Kidney capillary endothelial cell (primary cell): ENCODE results near the gene CNTROB.
A peak's percentile ranks its signal among the peaks of the same experiment; 100 is the strongest.

ENCODE experiments used
- DNase-seq: peaks from one replicate; pipeline ENCODE4 v3.0.0-alpha.2; 2018; ENCODE audit warnings: low spot score

CNTROB gene

GRCh38 chr17:7989781-7990655, 58.0 kb downstream of the CNTROB start:
- DNase-seq: peak; percentile 38

- no peak for DNase-seq
These were observed 60.5 kb downstream of the CNTROB start for GRCh38 chr17:7992516-7992915.

DNA sequence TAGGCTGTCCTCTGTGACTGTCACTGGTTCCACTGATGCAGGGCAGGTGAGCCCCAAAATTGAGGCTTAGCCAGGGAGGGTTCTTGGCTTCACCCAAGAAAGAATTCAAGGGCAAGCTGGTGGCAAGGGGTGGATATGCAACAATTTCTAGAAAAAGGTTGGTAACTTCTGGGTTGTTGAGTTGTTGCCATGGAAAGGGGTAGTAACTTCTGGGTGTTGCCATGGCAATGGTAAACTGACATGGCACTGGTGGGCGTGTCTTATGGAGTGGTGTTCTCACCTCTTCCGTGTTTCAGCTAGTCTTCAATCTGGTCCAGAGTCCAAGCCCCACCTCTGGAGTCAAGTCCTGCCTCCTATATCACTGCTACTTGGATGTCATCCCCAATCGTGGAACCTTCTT, 60.9 kb downstream of the CNTROB start:
- no peak for DNase-seq

DNA sequence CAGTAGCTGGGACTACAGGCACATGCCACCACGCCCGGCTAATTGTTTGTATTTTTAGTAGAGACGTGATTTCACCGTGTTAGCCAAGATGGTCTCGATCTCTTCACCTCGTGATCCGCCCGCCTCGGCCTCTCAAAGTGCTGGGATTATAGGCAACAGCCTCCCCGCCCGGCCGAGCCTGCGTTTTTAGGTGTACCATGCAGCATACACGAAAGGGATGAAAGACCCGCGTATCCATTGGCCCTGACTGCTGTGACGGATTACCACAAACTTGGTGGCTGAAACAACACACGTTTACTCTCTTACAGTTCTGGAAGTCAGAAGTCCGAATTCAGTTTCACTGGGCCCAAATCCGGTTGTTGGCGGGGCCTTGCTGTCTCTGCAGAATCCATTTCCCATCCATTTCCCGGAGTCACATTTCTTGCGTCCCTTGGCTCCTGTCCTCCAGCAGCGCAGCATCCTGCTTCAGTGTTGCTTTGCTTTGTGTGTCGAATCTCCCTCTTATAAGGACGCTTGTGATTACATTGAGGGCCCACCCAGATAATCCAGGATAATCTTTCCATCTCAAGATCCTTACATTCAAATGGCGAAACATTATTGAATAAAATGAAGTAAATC, 62.1 kb downstream of the CNTROB start:
- no peak for DNase-seq

- DNase-seq: no peak
These were observed 63.7 kb downstream of the CNTROB start for GRCh38 chr17:7995724-7996123.

- DNase-seq: no peak
These were observed 65.2 kb downstream of the CNTROB start for GRCh38 chr17:7997186-7997585.
